ENCODE measurements around the gene PIGU. TPM values are rescaled to one million over a fixed set of nuclear protein-coding genes. Genes with fewer than 3 reads are reported as not detected.

Gene PIGU
- total and polyA plus RNA-seq, 7 donors, result 9.5 to 34.2 (median 15.0) TPM

GRCh38 chr20:34531608-34532265 is 145.2 kb downstream of the PIGU start:
- ATAC-seq (no peak), DNase-seq (no peak)
- peaks cover 5 to 84% of the 10 kb centered on the region in 2 donors for H3K36me3 ChIP-seq (ENCODE audit: insufficient read depth in 1 of 2, low read depth in 1 of 2)
- peaks cover 7% of the 10 kb centered on the region for H3K4me1 ChIP-seq
- H3K27me3 ChIP-seq (ENCODE audit: insufficient read depth in 3 of 3, low read length in 2 of 3), result no peaks in the 10 kb centered on the region
- no peak overlapping the region for H3K27ac ChIP-seq
- H3K9me3 ChIP-seq, result no peaks in the 10 kb centered on the region
- TF ChIP-seq, protein P1, sequence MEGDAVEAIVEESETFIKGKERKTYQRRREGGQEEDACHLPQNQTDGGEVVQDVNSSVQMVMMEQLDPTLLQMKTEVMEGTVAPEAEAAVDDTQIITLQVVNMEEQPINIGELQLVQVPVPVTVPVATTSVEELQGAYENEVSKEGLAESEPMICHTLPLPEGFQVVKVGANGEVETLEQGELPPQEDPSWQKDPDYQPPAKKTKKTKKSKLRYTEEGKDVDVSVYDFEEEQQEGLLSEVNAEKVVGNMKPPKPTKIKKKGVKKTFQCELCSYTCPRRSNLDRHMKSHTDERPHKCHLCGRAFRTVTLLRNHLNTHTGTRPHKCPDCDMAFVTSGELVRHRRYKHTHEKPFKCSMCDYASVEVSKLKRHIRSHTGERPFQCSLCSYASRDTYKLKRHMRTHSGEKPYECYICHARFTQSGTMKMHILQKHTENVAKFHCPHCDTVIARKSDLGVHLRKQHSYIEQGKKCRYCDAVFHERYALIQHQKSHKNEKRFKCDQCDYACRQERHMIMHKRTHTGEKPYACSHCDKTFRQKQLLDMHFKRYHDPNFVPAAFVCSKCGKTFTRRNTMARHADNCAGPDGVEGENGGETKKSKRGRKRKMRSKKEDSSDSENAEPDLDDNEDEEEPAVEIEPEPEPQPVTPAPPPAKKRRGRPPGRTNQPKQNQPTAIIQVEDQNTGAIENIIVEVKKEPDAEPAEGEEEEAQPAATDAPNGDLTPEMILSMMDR (IDR thresholded peaks at IDR 0.05), result no peak
- H3K4me3 ChIP-seq, result no peak overlapping the region
- intact Hi-C loops (cut with DNase I), result no loop called here
- WGBS, 3 donors, result 86 to 91% (median 89%) methylated on average over 8 of the region's 8 CpGs

DNA sequence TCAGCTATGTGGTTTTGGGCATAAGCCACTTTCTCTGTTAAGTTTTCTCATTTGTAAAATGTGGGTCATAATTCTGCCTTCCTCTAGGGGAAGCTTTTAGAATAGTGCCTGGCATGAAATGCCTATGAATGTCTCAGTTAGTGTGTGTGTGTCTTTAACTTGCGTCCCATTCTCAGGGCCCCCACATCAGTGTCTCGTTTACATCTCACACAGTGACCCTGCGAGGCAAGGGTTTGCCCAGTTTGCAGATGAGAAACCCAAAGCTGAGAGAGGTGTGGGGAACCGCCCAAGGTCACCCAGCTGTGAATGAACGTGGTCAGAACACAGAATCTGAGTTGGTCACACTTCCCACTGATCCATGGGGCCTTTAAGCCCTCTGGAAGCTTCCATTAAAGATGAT is 146.6 kb downstream of the PIGU start:
- 81 to 86% (median 82%) methylated on average over 5 of the region's 5 CpGs for WGBS, 3 donors
- Histone ChIP-seq H3K9me3 (no peaks in the 10 kb centered on the region), H3K36me3 (ENCODE audit: insufficient read depth in 1 of 2, low read depth in 1 of 2) (peaks cover 5 to 76% of the 10 kb centered on the region in 2 donors), H3K4me1 (peaks cover 21% of the 10 kb centered on the region), H3K27me3 (ENCODE audit: insufficient read depth in 3 of 3, low read length in 2 of 3) (no peaks in the 10 kb centered on the region), H3K4me3 (no peak overlapping the region), H3K27ac (no peak overlapping the region)
- TF ChIP-seq, protein P1 (IDR thresholded peaks at IDR 0.05), result no peak
- no peak for ATAC-seq
- intact Hi-C loops (cut with DNase I), result no loop called here
- DNase-seq, result no peak

DNA sequence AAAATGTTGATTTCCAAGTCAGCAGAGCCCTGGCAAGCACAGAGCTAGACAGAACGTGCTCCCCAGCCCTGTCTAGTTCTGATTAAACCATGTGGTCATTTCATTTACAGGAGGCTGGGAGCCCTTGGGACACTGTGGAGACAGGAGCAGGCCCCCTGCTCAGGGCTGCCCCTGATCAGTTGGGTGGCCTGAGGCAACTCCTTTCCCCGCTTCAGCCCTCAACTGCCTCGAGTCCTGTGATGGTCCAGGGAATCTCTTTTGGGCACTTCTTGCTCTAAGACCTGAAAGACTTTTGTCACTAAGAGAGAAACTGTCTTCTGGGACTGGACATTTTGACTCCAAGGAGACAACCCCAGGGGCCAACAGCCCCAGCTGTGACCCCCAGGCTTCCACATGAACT is 147.2 kb downstream of the PIGU start:
- 78 to 87% (median 81%) methylated on average over 3 of the region's 3 CpGs for WGBS, 3 donors
- ATAC-seq, result no peak
- intact Hi-C loops (cut with DNase I), result loop anchor here in 1 of 2 donors (10.0 kb wide), 1 partner anchor 335 kb away; no protein-coding TSS in a partner anchor
- Histone ChIP-seq H3K36me3 (ENCODE audit: insufficient read depth in 1 of 2, low read depth in 1 of 2) (peaks cover 4 to 70% of the 10 kb centered on the region in 2 donors), H3K9me3 (no peaks in the 10 kb centered on the region), H3K4me1 (peaks cover 24% of the 10 kb centered on the region), H3K27me3 (ENCODE audit: insufficient read depth in 3 of 3, low read length in 2 of 3) (no peaks in the 10 kb centered on the region), H3K4me3 (no peak overlapping the region), H3K27ac (no peak overlapping the region)
- TF ChIP-seq, protein P1 (IDR thresholded peaks at IDR 0.05), result no peak
- DNase-seq, result no peak

- 60 to 66% (median 62%) methylated on average over 5 of the region's 5 CpGs for WGBS, 3 donors
- ATAC-seq (peak; percentile 11 to 38 (median 18)), DNase-seq (no peak)
- H3K9me3 ChIP-seq, result no peaks in the 10 kb centered on the region
- H3K4me3 ChIP-seq, result no peak overlapping the region
- peaks cover 0 to 61% of the 10 kb centered on the region in 2 donors for H3K36me3 ChIP-seq (ENCODE audit: insufficient read depth in 1 of 2, low read depth in 1 of 2)
- H3K27ac ChIP-seq, result peak overlapping the region; percentile 25
- H3K27me3 ChIP-seq (ENCODE audit: insufficient read depth in 3 of 3, low read length in 2 of 3), result no peaks in the 10 kb centered on the region
- intact Hi-C loops (cut with DNase I), result loop anchor here in 1 of 2 donors (10.0 kb wide), 1 partner anchor 334 kb away; no protein-coding TSS in a partner anchor
- H3K4me1 ChIP-seq, result peaks cover 32% of the 10 kb centered on the region
- TF ChIP-seq, protein P1 (IDR thresholded peaks at IDR 0.05), result no peak
Observed at GRCh38 chr20:34528921-34529297, 148.0 kb downstream of the PIGU start.

Measured in psoas muscle (tissue), 8 donors.